Heart left ventricle (tissue), 13 donors: ENCODE results near the gene SPP2.

Source experiments
- POLR2A ChIP-seq, 2 donors: fragments of 450-650 bp; IDR thresholded peaks; one replicate each; pipeline ENCODE4 v1.6.1; 2017; ENCODE audit warnings: antibody characterized with exemption in 2 of 2, mild to moderate bottlenecking in 2 of 2, moderate library complexity in 2 of 2
- TF ChIP-seq, protein P1 (sequence below), 12 donors: fragments of 200-600 bp; sonication (generic) in 4 of 12; IDR thresholded peaks; one replicate each; pipeline versions ENCODE4 v1.5.0 to v1.8.0; 2018 to 2022; ENCODE audit warnings: antibody characterized with exemption in 12 of 12, mild to moderate bottlenecking in 5 of 12
- donor health status: ischemic (EF 13 %, LVEDD 7.1; RV severe dilation, severe dysfunction).
- donor health status: DM: no; HTN: yes; CAD: no.
- donor health status: DM: no; HTN: no; CAD: no.
- donor health status: ischemic (EF 25% LVEDD 6.9; RV normal size, moderate dysfunction).
- donor health status: ischemic (EF 25% LVEDD 5.7; RV mildly dilated, moderate dysfunction).
- donor health status: ischemic (EF 35%, LVEDD 5.7; RV mildly dilated, moderate dysfunction).
- donor health status: nonischemic (EF 11% LVEDD 7.7; RV severe dilation, severe dysfunction).
- donor health status: DM: yes; HTN: yes; CAD: no.
- donor health status: PGD.
- donor health status: ischemic (EF 29% LVEDD 5.4; RV normal size, mild dysfunction).
- donor health status: nonischemic (EF 23%, LVEDD 6.1; RV moderate dilation, normal function).

DNA sequence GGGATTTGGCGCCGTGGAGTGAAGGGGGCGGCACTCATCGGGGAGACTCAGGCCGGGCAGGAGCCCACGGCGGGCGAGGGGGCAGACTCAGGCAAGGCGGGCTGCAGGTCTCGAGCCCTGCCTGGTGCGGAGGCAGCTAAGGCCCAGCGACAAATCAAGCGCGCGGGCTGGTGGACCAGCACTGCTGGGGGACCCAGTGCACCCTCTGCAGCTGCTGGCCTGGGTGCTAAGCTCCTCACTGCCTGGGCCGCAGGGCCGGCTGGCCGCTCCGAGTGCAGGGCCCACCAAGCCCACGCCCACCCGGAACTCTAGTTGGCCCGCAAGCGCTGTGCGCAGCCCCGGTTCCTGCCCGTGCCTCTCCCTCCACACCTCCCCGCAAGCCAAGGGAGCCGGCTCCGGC lies 26.2 kb upstream of the SPP2 start:
- TF ChIP-seq, protein P1, sequence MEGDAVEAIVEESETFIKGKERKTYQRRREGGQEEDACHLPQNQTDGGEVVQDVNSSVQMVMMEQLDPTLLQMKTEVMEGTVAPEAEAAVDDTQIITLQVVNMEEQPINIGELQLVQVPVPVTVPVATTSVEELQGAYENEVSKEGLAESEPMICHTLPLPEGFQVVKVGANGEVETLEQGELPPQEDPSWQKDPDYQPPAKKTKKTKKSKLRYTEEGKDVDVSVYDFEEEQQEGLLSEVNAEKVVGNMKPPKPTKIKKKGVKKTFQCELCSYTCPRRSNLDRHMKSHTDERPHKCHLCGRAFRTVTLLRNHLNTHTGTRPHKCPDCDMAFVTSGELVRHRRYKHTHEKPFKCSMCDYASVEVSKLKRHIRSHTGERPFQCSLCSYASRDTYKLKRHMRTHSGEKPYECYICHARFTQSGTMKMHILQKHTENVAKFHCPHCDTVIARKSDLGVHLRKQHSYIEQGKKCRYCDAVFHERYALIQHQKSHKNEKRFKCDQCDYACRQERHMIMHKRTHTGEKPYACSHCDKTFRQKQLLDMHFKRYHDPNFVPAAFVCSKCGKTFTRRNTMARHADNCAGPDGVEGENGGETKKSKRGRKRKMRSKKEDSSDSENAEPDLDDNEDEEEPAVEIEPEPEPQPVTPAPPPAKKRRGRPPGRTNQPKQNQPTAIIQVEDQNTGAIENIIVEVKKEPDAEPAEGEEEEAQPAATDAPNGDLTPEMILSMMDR (IDR thresholded peaks at IDR 0.05), result no peak
- no peak for TF ChIP-seq POLR2A (IDR thresholded peaks at IDR 0.05)
